ENCODE results near the gene PHF5A.
"Not testable (repeated sequence)": the region's sequence is repeated elsewhere in the genome, so short reads cannot be mapped to it uniquely, and the experiment has no call there.

PHF5A gene

GRCh38 chr22:41446639-41447434 lies 21.7 kb downstream of the PHF5A start, which contains the start of gene TOB2:
Gene TOB2 (minus strand): TSS chr22:41446801. CDS start chr22:41437345, 9,456 bp downstream.
- peak; percentile 91 for DNase-seq

GRCh38 chr22:41446057-41446501 lies 22.4 kb downstream of the PHF5A start:
- no peak for DNase-seq

GRCh38 chr22:41445129-41446056 lies 23.1 kb downstream of the PHF5A start:
- peak in 1 of 2 experiments; percentile 17 for DNase-seq

GRCh38 chr22:41444360-41445128 lies 23.9 kb downstream of the PHF5A start:
- peak; percentile 76 to 82 for DNase-seq

- no peak for DNase-seq
These were observed 26.2 kb downstream of the PHF5A start for GRCh38 chr22:41442240-41442792.

- DNase-seq, result not testable (repeated sequence)
These were observed 28.0 kb downstream of the PHF5A start for GRCh38 chr22:41440511-41440910.

GRCh38 chr22:41437198-41437597 lies 31.3 kb downstream of the PHF5A start:
- DNase-seq, result no peak

- DNase-seq, result no peak
These were observed 32.0 kb downstream of the PHF5A start for GRCh38 chr22:41436322-41437113.

- DNase-seq, result no peak
These were observed 32.9 kb downstream of the PHF5A start for GRCh38 chr22:41435560-41435959.

- DNase-seq, result not testable (repeated sequence)
These were observed 34.0 kb downstream of the PHF5A start for GRCh38 chr22:41434361-41435003.

- DNase-seq, result not testable (repeated sequence)
These were observed 35.0 kb downstream of the PHF5A start for GRCh38 chr22:41433480-41433879.

- DNase-seq, result no peak
These were observed 36.8 kb downstream of the PHF5A start for GRCh38 chr22:41431656-41432055.

GRCh38 chr22:41429951-41430332 lies 38.5 kb downstream of the PHF5A start:
- DNase-seq, result no peak

GRCh38 chr22:41429232-41429950 lies 39.1 kb downstream of the PHF5A start:
- no peak for DNase-seq

- no peak for DNase-seq
These were observed 42.7 kb downstream of the PHF5A start for GRCh38 chr22:41425660-41426365.

- no peak for DNase-seq
These were observed 49.8 kb downstream of the PHF5A start for GRCh38 chr22:41418717-41419116.

- no peak for DNase-seq
These were observed 50.7 kb downstream of the PHF5A start for GRCh38 chr22:41417622-41418390.

- no peak for DNase-seq
These were observed 52.9 kb downstream of the PHF5A start for GRCh38 chr22:41415554-41415953.
